ENCODE results near the gene NFIA.
"Not testable (repeated sequence)": the region's sequence is repeated elsewhere in the genome, so short reads cannot be mapped to it uniquely, and the experiment has no call there.

NFIA gene

GRCh38 chr1:61102041-61102440 is 19.7 kb downstream of the NFIA start:
- DNase-seq (ENCODE audit: low read depth): no peak

GRCh38 chr1:61102621-61103020 is 20.3 kb downstream of the NFIA start:
- no peak for DNase-seq (ENCODE audit: low read depth)

GRCh38 chr1:61104220-61104671 is 21.9 kb downstream of the NFIA start:
- no peak for DNase-seq (ENCODE audit: low read depth)

DNA sequence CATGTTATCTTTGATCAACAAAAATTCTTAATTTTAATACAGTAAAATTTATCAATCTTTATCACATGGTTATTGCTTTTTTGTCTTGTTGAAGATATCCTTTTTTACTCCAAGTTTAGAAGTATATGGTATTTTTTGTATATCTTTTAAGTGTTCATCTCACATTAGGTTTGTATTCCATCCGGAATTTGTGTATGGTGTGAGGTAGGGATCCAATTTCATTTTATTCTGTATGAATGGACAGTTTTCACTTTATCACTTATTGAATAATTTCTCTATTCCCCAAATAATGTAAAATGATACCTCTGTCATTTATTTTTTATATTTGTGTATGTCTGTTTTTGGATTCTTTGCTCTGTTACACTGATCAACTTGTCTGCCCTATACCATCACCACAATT is 25.3 kb downstream of the NFIA start:
- DNase-seq (ENCODE audit: low read depth): no peak

- no peak for DNase-seq (ENCODE audit: low read depth)
Observed at GRCh38 chr1:61109158-61109557, 26.8 kb downstream of the NFIA start.

GRCh38 chr1:61109910-61110309 is 27.5 kb downstream of the NFIA start:
- DNase-seq (ENCODE audit: low read depth): no peak

DNA sequence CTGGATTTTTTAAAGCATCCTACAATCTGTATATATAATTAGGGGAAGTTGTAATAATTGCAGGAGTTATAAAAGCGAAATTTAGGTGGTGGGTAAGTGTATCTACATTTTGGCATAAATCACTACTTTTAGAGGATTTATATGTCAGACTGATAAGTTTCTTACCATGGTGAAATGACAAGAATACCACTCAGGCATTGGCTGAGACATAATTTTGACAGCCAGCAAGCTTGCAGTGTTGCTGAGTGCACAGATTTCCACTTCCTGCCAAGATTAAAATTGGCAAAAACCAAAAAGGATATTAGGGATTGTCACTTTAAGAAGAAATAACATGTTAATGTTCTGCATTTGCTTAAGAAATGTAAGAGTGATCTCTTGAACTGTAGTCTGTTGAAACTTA is 28.2 kb downstream of the NFIA start:
- DNase-seq (ENCODE audit: low read depth): no peak

DNA sequence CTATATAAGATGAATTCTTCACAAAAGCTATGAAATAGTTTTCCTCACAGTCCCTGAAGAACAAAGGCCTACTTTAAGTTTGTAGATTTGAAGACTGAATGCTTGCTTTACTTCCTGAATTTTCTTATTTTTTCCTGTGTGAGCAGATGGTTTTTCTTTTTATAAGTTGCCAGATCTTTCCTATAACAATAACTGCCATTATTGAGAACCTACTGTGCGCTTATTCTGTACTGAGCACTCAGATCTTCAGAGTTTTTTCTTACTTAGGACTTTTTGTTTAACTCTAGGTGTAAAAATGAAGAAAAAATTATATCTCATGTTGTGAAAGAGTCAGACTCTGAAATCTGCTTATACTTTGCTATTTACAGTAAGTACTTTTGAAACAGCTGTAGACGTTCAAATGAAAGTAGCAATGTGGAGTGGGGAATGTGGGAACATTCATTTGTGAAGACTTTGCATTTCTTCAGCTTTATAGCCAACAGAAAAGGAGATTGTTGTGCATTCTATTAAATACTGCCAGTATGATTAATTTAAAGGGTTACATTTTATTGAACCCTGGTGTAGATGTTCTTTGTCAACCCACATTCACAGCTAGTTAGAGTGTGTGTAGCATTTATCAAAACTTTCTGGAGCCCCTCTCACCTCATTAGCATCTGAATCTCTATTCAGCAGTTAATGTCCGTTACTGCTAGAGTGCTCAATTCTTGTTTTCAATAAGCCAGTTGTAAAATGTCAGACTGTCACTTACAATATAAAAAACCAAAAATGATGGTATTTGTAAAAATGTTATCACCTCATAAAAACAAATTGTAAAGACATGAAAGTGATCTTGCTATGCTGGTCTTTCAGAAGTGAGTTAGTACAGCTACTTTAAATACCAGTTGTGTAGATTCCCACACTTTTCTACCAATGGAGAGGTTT is 29.0 kb downstream of the NFIA start:
- no peak for DNase-seq (ENCODE audit: low read depth)

GRCh38 chr1:61114178-61114870 is 32.0 kb downstream of the NFIA start:
- no peak for DNase-seq (ENCODE audit: low read depth)

DNA sequence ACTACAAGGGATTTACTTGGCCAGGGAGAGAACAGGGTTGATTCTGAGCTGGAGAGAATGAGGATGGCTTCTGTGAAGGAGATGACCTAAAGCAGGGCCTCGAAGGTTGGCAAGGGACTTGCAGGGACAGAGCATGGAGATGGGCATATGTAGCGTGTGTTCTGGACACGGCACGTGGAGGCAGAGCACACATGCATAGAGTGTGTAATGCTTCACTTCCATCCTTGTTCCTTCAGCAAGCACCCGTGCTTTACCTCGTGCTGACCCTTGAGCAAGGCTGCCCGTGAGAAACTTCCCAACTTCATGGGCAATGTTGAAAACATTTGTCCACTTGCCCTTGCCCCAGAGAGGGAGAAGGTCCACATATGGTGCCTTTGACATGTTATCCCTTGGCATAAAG is 33.1 kb downstream of the NFIA start:
- DNase-seq (ENCODE audit: low read depth): no peak

DNA sequence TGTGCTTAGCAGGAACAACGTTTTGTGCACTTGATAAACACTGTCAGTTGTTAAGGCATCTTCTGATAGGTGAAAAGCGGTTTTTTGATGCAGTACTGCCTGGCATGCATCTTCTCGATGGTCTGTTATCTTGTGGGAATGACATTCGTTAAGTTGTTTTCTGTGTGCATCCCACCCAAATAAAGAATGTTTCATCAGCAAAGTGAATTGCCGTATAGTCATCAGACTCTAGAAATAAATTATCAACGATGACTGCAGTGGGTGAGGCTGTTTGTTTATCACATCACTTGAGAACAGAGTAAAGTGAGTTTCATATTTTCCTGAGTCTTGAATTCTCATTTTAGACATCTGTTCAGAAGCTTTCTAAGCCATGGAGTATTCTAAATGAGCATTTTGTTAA is 34.1 kb downstream of the NFIA start:
- no peak for DNase-seq (ENCODE audit: low read depth)

GRCh38 chr1:61117283-61117682 is 34.9 kb downstream of the NFIA start:
- DNase-seq (ENCODE audit: low read depth): no peak

- no peak for DNase-seq (ENCODE audit: low read depth)
Observed at GRCh38 chr1:61119085-61119484, 36.7 kb downstream of the NFIA start.

DNA sequence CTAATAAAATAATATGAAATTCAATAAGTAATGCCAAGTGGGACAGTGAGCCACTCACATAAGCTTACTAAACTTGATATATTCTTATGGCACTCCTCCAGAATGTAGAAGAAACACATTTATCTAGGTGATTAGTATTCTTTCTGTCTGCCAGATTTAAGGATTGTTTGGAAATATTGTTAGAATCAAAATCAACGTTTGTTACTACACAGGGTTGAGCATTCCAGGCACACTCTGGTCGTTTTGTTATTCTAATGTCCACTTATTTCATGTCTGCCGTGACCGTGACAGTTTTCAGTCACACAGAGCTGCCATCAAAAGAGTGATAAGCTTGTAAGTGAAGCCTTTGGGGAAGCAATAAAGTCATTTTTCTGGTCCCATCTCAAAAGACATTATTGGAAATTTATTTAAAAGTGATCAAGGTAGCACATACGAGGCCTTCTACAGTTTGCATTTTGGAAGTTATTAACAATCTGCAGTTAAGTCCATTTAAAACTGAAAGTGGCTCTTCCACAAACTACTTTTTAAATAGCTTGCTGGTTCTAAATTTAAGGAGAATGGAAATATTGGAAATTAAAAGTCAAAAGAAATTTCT is 38.0 kb downstream of the NFIA start:
- no peak for DNase-seq (ENCODE audit: low read depth)

- no peak for DNase-seq (ENCODE audit: low read depth)
Observed at GRCh38 chr1:61120998-61121397, 38.6 kb downstream of the NFIA start.

DNA sequence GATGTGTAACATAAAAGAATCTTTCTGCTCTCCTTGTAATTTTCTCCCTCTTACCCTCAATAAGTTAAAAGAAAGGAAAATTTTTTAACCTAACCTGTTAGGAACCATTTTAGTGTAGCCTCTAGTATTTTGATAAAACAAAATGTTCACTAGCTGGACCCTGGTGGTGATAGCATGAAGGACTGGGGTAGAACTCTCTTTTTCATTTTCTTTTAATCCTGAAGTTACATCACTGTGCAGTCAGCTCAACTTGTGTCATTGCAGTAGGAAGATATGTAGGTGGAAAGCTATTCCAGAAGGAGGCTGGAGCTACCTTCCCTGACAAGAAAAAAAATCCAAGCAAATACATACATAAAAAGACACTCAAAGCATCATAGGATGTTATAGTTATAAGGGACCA is 39.3 kb downstream of the NFIA start:
- DNase-seq (ENCODE audit: low read depth): no peak

DNA sequence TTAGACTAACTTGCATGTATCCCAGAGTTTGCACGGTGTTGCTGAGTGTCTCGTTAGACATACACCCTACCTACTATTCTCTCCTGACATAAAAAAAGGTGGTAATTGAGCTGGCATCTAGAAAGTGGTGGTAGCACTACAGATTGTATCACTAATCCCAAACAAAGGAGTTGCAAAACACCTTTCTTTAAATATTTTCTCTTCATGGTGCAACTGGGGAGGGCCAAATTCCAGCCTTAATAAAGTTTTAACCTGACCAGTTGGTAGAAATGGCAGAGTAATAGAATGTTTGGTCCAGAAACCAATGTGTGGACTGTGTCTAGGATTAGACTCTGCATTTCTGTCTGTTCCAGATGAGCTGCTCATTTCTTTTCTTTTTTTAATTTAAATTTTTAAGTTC is 40.0 kb downstream of the NFIA start:
- no peak for DNase-seq (ENCODE audit: low read depth)

DNA sequence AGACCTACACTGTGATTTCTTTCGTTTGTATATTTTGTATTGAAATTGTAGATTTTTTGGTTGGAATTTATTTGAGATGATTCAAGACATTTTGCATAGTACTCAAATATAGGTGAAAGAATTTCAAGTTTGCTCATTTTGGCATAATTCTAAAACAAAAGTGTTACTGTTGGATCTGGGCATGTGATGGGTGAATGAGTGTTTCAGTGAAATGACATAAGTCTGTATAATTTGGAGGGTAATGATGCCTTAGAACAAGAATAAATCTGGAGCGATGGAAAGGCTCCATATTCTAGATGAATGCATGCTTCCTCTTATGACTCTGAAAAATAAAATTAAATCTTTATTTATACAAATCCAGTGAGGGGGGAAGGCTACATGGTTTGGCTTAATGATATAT is 41.0 kb downstream of the NFIA start:
- no peak for DNase-seq (ENCODE audit: low read depth)

DNA sequence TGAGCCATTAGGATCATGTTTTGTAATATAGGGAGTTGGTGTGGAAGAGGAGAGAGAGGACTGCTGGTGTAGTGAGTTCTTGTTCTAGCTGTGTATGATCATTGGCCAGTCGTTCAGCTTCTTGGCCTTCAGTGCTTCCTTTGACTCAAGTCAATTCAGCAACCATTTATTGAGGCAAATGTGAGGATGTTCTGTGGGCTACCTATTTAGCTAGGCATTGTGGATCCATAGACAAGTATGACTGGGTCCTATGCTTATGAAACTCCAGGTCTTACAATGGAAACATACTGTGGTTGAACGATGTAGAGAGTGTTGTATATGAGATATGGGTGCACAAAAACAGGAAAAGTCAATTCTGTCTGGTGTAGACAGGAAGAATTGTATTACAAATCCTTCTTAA is 41.7 kb downstream of the NFIA start:
- DNase-seq (ENCODE audit: low read depth): no peak

GRCh38 chr1:61124696-61125095 is 42.3 kb downstream of the NFIA start:
- no peak for DNase-seq (ENCODE audit: low read depth)

DNA sequence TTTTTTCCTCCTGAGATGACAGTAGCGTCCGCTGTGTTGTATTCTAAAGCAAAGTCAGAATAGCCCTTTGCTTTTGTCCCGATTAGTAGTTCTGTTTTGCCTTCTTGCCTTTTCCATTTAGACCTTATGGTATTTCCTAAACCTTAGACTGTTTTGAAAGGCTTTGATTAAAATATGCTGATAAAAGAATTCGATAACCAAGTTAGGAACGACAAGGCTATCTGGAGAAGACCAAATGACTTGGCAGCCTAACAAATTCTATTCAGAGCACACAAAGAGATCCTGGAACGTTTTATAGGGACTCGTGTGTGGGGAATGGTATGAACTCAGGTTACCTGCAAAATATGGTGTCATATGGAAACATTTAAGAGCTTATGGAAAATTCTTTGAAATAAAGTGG is 42.9 kb downstream of the NFIA start:
- no peak for DNase-seq (ENCODE audit: low read depth)

DNA sequence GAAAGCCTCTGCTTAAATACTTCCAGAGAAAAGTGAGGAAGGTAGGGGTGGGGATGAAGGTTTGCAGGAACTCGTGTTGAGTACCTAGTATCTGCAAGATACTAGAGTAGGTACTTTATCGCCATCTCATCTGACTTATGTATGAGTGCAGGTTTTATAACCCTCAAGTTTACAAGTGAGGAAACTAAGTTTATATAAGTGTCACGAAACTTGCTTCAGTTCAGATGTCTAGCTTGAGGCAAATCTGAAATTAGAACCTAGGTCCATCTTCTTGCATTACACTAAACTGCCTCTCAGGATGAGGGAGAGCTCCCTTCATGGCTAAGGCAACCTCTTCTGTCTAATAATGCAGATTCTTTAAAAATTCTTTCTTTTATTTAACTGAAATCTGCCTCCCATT is 43.5 kb downstream of the NFIA start:
- no peak for DNase-seq (ENCODE audit: low read depth)

DNA sequence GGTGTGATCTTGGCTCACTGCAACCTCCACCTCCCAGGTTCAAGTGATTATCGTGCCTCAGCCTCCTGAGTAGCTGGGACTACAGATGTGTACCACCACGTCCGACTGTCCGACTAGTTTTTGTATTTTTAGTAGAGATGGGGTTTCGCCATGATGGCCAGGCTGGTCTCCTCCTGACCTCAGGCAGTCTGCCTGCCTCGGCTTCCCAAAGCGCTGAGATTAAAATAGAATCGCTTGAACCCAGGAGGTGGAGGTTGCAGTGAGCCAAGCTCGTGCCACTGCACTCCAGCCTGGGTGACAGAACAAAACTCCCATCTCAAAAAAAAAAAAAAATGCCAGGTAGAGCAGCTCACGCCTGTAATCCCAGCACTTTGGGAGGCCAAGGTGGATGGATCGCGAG is 44.5 kb downstream of the NFIA start:
- not testable (repeated sequence) for DNase-seq (ENCODE audit: low read depth)
